Measurements from ENCODE around the gene RPS6KC1. TPM values are rescaled to one million over a fixed set of nuclear protein-coding genes. Genes with fewer than 3 reads are reported as not detected.

The RPS6KC1 gene
- polyA plus RNA-seq, 3 donors, result 8.9 to 16.0 (median 11.4) TPM

GRCh38 chr1:213049232-213049631 is 1.8 kb upstream of the RPS6KC1 start:
- Histone ChIP-seq H3K4me3 (replicated peaks in 1 of 3; ENCODE audit: low read depth in 2 of 3, low read length in 3 of 3) (no peak overlapping the region), H3K27ac (ENCODE audit: low read depth in 1 of 2, low read length in 2 of 2) (no peak overlapping the region), H3K36me3 (replicated peaks in 1 of 2; ENCODE audit: control insufficient read depth in 1 of 2, insufficient read depth in 2 of 2, low read length in 2 of 2) (no peaks in the 10 kb centered on the region), H3K9ac (ENCODE audit: insufficient read depth, low read length, poor library complexity, severe bottlenecking) (no peak overlapping the region), H3K79me2 (ENCODE audit: insufficient read depth, low read length) (peaks cover 24% of the 10 kb centered on the region), H4K20me1 (ENCODE audit: insufficient read depth, low read length) (peaks cover 19% of the 10 kb centered on the region), H3K4me1 (ENCODE audit: control insufficient read depth in 1 of 2, insufficient read depth in 2 of 2, low read length in 2 of 2) (peaks cover 28 to 35% of the 10 kb centered on the region in 2 donors), H3K27me3 (ENCODE audit: control insufficient read depth in 2 of 2, insufficient read depth in 2 of 2, low read length in 2 of 2) (no peaks in the 10 kb centered on the region), H2AFZ (ENCODE audit: insufficient read depth, low read depth, low read length, poor library complexity, severe bottlenecking) (peak overlapping the region; percentile 19), H3K4me2 (replicated peaks; ENCODE audit: extremely low read depth, low read length, poor library complexity, severe bottlenecking) (no peak overlapping the region), H3K9me3 (replicated peaks in 1 of 2; ENCODE audit: control insufficient read depth in 1 of 2, insufficient read depth in 1 of 2, low read length in 2 of 2) (no peaks in the 10 kb centered on the region)
- H3K27me3 Mint-ChIP-seq (ENCODE audit: low read depth in 3 of 3), result peaks cover 0 to 3% (median 1%) of the 10 kb centered on the region in 3 donors
- intact Hi-C loops (cut with micrococcal nuclease), result no loop called here
- WGBS (ENCODE audit: insufficient coverage), result no CpG with 5 or more reads among the region's 1 CpG
- peaks cover 0 to 6% (median 0%) of the 10 kb centered on the region in 7 donors for H3K9me3 Mint-ChIP-seq
- peaks cover 36% of the 10 kb centered on the region for H3K4me1 Mint-ChIP-seq
- no peak for DNase-seq
- TF ChIP-seq, protein P1, sequence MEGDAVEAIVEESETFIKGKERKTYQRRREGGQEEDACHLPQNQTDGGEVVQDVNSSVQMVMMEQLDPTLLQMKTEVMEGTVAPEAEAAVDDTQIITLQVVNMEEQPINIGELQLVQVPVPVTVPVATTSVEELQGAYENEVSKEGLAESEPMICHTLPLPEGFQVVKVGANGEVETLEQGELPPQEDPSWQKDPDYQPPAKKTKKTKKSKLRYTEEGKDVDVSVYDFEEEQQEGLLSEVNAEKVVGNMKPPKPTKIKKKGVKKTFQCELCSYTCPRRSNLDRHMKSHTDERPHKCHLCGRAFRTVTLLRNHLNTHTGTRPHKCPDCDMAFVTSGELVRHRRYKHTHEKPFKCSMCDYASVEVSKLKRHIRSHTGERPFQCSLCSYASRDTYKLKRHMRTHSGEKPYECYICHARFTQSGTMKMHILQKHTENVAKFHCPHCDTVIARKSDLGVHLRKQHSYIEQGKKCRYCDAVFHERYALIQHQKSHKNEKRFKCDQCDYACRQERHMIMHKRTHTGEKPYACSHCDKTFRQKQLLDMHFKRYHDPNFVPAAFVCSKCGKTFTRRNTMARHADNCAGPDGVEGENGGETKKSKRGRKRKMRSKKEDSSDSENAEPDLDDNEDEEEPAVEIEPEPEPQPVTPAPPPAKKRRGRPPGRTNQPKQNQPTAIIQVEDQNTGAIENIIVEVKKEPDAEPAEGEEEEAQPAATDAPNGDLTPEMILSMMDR (IDR thresholded peaks at IDR 0.05), result no peak
- H3K36me3 Mint-ChIP-seq, result peaks cover 3 to 7% of the 10 kb centered on the region in 2 donors
- peak overlapping the region in 1 of 2 donors; percentile 21 for H3K4me3 Mint-ChIP-seq
- peak overlapping the region in 1 of 7 donors; percentile 46 for H3K27ac Mint-ChIP-seq

DNA sequence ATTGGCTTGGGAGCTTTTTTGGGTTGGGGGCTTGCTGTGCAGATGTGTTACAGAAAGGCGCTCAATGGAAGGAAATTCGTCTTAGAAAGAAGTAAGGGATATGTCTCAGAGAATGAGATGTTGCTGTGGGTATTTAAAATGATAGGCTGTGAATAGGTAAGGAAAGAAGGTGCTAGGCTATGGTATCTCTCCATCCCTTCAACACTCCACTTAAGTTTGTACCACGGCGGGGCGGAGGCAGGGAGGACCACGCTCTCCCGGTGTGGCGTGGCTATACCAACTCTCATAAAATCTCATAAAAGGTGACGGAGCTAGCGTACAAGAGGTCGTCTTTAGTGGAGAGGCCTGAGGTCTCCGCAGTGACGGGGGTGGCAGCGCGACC is 305 bp upstream of the RPS6KC1 start:
- H2AFZ ChIP-seq (ENCODE audit: insufficient read depth, low read depth, low read length, poor library complexity, severe bottlenecking), result peak overlapping the region; percentile 94
- Mint-ChIP-seq H3K4me3 (peak overlapping the region; percentile 99 to 100), H3K36me3 (peaks cover 3 to 7% of the 10 kb centered on the region in 2 donors), H3K9me3 (peaks cover 0 to 6% (median 0%) of the 10 kb centered on the region in 7 donors), H3K27me3 (ENCODE audit: low read depth in 3 of 3) (peaks cover 0 to 3% (median 0%) of the 10 kb centered on the region in 3 donors), H3K4me1 (peaks cover 46% of the 10 kb centered on the region), H3K27ac (peak overlapping the region; percentile 91 to 99 (median 98))
- no peaks in the 10 kb centered on the region for H3K9me3 ChIP-seq (replicated peaks in 1 of 2; ENCODE audit: control insufficient read depth in 1 of 2, insufficient read depth in 1 of 2, low read length in 2 of 2)
- peak overlapping the region; percentile 71 to 99 (median 84) for H3K4me3 ChIP-seq (replicated peaks in 1 of 3; ENCODE audit: low read depth in 2 of 3, low read length in 3 of 3)
- H3K9ac ChIP-seq (ENCODE audit: insufficient read depth, low read length, poor library complexity, severe bottlenecking), result peak overlapping the region; percentile 78
- no peaks in the 10 kb centered on the region for H3K27me3 ChIP-seq (ENCODE audit: control insufficient read depth in 2 of 2, insufficient read depth in 2 of 2, low read length in 2 of 2)
- TF ChIP-seq, protein P1 (IDR thresholded peaks at IDR 0.05), result no peak
- peaks cover 28 to 39% of the 10 kb centered on the region in 2 donors for H3K4me1 ChIP-seq (ENCODE audit: control insufficient read depth in 1 of 2, insufficient read depth in 2 of 2, low read length in 2 of 2)
- peak in 1 of 3 donors; percentile 4 for DNase-seq
- H3K79me2 ChIP-seq (ENCODE audit: insufficient read depth, low read length), result peaks cover 37% of the 10 kb centered on the region
- no peaks in the 10 kb centered on the region for H3K36me3 ChIP-seq (replicated peaks in 1 of 2; ENCODE audit: control insufficient read depth in 1 of 2, insufficient read depth in 2 of 2, low read length in 2 of 2)
- peak overlapping the region; percentile 80 for H3K4me2 ChIP-seq (replicated peaks; ENCODE audit: extremely low read depth, low read length, poor library complexity, severe bottlenecking)
- peak overlapping the region; percentile 82 to 97 for H3K27ac ChIP-seq (ENCODE audit: low read depth in 1 of 2, low read length in 2 of 2)
- 25% methylated on average over 5 of the region's 15 CpGs for WGBS (ENCODE audit: insufficient coverage)
- peaks cover 32% of the 10 kb centered on the region for H4K20me1 ChIP-seq (ENCODE audit: insufficient read depth, low read length)
- intact Hi-C loops (cut with micrococcal nuclease), result loop anchor here in 1 of 2 donors (5.0 kb wide), 1 partner anchor 33 kb away; the partner anchor contains the start of gene ANGEL2
